WTC11 (cell line): ENCODE measurements around the gene STAP2. TPM values are rescaled to one million over a fixed set of nuclear protein-coding genes. Genes with fewer than 3 reads are reported as not detected.

Source experiments
- ATAC-seq: fragments of 200-7000 bp; cut with Tn5 transposase; 2 replicates; pipeline ENCODE4 v1.10.0; 2021; ENCODE audit warnings: mild to moderate bottlenecking, moderate library complexity
- CTCF ChIA-PET: fragments of 300-600 bp; sonication (Branson Sonifier 250); formaldehyde crosslinking; loops from one replicate; lab custom pipeline; 2021; ENCODE audit warnings: antibody characterized with exemption; lab: Charles Lee
- POLR2A ChIA-PET: fragments of 350-600 bp; sonication (Branson Sonifier 250); formaldehyde crosslinking; loops from one replicate; lab custom pipeline; 2021; ENCODE audit warnings: antibody characterized with exemption; lab: Charles Lee
- DNase-seq: peaks from one replicate; pipeline ENCODE4 v3.0.0; 2021; ENCODE audit warnings: low spot score
- H3K27ac Mint-ChIP-seq: 2 replicates; pipeline ENCODE4 v1.8.0; 2021; ENCODE audit warnings: mixed read lengths
- H3K27me3 Mint-ChIP-seq: 2 replicates; pipeline ENCODE4 v1.8.0; 2021; ENCODE audit warnings: low read depth, mild to moderate bottlenecking, moderate library complexity, mixed read lengths
- H3K36me3 Mint-ChIP-seq: 2 replicates; pipeline ENCODE4 v1.8.0; 2021; ENCODE audit warnings: mixed read lengths
- H3K4me1 Mint-ChIP-seq: 2 replicates; pipeline ENCODE4 v1.8.0; 2022; ENCODE audit warnings: mixed read lengths
- H3K4me3 Mint-ChIP-seq: 2 replicates; pipeline ENCODE4 v1.8.0; 2021; ENCODE audit warnings: mild to moderate bottlenecking, moderate library complexity, mixed read lengths
- H3K9me3 Mint-ChIP-seq: 2 replicates; pipeline ENCODE4 v1.8.0; 2021; ENCODE audit warnings: mixed read lengths
- EMX1 ChIP-seq: fragments of 250-450 bp; sonication (Bioruptor Pico); IDR thresholded peaks from 2 replicates; pipeline ENCODE4 v1.8.0; 2021; ENCODE audit warnings: mild to moderate bottlenecking
- GTF2I ChIP-seq: fragments of 250-450 bp; sonication (Bioruptor Pico); conservative IDR thresholded peaks from 2 replicates; pipeline ENCODE4 v1.4.0; 2021; ENCODE audit warnings: mild to moderate bottlenecking
- HMGA2 ChIP-seq: fragments of 250-450 bp; sonication (Bioruptor Pico); IDR thresholded peaks from 2 replicates; pipeline ENCODE4 v1.4.0; 2021; ENCODE audit warnings: mild to moderate bottlenecking, moderate library complexity
- NFE2L1 ChIP-seq: sonication (generic); formaldehyde crosslinking; IDR thresholded peaks from 2 replicates; pipeline ENCODE4 v1.8.1; 2023; ENCODE audit warnings: missing genetic modification reagents
- NR2C2 ChIP-seq: sonication (generic); formaldehyde crosslinking; IDR thresholded peaks from 2 replicates; pipeline ENCODE4 v1.8.0; 2022; ENCODE audit warnings: mild to moderate bottlenecking, missing genetic modification reagents
- RORB ChIP-seq: fragments of 250-450 bp; sonication (Bioruptor Pico); IDR thresholded peaks from 2 replicates; pipeline ENCODE4 v1.9.0; 2021; ENCODE audit warnings: mild to moderate bottlenecking
- TEAD1 ChIP-seq: sonication (generic); formaldehyde crosslinking; IDR thresholded peaks from 2 replicates; pipeline ENCODE4 v1.8.0; 2022; ENCODE audit warnings: mild to moderate bottlenecking, missing genetic modification reagents
- TP53 ChIP-seq: sonication (generic); formaldehyde crosslinking; IDR thresholded peaks from 2 replicates; pipeline ENCODE4 v1.8.1; 2023; ENCODE audit warnings: mild to moderate bottlenecking, missing genetic modification reagents
- ZNF263 ChIP-seq: sonication (generic); formaldehyde crosslinking; IDR thresholded peaks from 2 replicates; pipeline ENCODE4 v1.8.1; 2022; ENCODE audit warnings: low read depth, mild to moderate bottlenecking, moderate library complexity, missing genetic modification reagents
- ZNF396 ChIP-seq: fragments of 250-450 bp; sonication (Bioruptor Pico); IDR thresholded peaks from 2 replicates; pipeline ENCODE4 v1.8.0; 2021; ENCODE audit warnings: mild to moderate bottlenecking, moderate library complexity, borderline replicate concordance
- total RNA-seq: library from RNA; stranded (reverse); gene quantifications from 3 replicates; pipeline ENCODE4 v1.2.3, GENCODE V29; 2021
- TF ChIP-seq, protein P1 (sequence below): sonication (generic); formaldehyde crosslinking; IDR thresholded peaks from 2 replicates; pipeline ENCODE4 v1.8.1; 2023; ENCODE audit warnings: mild to moderate bottlenecking, missing genetic modification reagents
- TF ChIP-seq, protein P2 (sequence below): sonication (generic); formaldehyde crosslinking; IDR thresholded peaks from 2 replicates; pipeline ENCODE4 v1.8.1; 2023; ENCODE audit warnings: mild to moderate bottlenecking, missing genetic modification reagents
- TF ChIP-seq, protein P3 (sequence below): fragments of 250-450 bp; sonication (Bioruptor Pico); IDR thresholded peaks from 2 replicates; pipeline ENCODE4 v1.9.0; 2021; ENCODE audit warnings: mild to moderate bottlenecking
- TF ChIP-seq, protein P4 (sequence below): sonication (generic); formaldehyde crosslinking; conservative IDR thresholded peaks from 2 replicates; pipeline ENCODE4 v1.8.1; 2022; ENCODE audit warnings: mild to moderate bottlenecking, missing genetic modification reagents
- TF ChIP-seq, protein P5 (sequence below): sonication (generic); formaldehyde crosslinking; IDR thresholded peaks from 2 replicates; pipeline ENCODE4 v1.8.1; 2023; ENCODE audit warnings: mild to moderate bottlenecking, missing genetic modification reagents, moderate library complexity
- TF ChIP-seq, protein P6 (sequence below): fragments of 200-600 bp; IDR thresholded peaks from 2 replicates; pipeline ENCODE4 v1.8.0; 2022; ENCODE audit warnings: antibody characterized with exemption

The STAP2 gene
- total RNA-seq, 1 experiment from 2014 or later, result 18.2 TPM

DNA sequence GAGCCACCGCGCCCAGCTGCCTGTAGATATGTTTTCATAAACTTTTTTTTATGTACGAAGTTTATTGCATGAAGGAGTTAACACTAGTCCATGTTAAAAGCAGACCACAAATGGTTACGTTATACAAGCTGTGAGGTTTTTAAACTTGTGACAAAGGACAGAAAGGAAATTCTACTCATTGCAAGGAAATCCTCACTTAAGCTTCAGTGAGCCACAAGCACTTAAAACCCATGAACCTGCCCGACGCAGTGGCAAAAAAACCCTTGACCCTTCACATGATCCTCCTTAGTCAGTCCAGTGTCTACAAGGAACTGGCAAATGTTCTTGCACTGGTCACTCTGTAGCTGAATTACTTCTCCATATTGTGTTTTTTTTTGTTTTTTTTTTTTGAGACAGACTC is 8.9 kb upstream of the STAP2 start:
- TF ChIP-seq RORB (CRISPR knock-in tag), result no peak
- TF ChIP-seq EMX1 (CRISPR knock-in tag), result no peak
- TF ChIP-seq, protein P1, sequence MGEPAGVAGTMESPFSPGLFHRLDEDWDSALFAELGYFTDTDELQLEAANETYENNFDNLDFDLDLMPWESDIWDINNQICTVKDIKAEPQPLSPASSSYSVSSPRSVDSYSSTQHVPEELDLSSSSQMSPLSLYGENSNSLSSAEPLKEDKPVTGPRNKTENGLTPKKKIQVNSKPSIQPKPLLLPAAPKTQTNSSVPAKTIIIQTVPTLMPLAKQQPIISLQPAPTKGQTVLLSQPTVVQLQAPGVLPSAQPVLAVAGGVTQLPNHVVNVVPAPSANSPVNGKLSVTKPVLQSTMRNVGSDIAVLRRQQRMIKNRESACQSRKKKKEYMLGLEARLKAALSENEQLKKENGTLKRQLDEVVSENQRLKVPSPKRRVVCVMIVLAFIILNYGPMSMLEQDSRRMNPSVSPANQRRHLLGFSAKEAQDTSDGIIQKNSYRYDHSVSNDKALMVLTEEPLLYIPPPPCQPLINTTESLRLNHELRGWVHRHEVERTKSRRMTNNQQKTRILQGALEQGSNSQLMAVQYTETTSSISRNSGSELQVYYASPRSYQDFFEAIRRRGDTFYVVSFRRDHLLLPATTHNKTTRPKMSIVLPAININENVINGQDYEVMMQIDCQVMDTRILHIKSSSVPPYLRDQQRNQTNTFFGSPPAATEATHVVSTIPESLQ (CRISPR knock-in tag), result no peak
- no peak for TF ChIP-seq NFE2L1 (CRISPR knock-in tag)
- TF ChIP-seq, protein P2, sequence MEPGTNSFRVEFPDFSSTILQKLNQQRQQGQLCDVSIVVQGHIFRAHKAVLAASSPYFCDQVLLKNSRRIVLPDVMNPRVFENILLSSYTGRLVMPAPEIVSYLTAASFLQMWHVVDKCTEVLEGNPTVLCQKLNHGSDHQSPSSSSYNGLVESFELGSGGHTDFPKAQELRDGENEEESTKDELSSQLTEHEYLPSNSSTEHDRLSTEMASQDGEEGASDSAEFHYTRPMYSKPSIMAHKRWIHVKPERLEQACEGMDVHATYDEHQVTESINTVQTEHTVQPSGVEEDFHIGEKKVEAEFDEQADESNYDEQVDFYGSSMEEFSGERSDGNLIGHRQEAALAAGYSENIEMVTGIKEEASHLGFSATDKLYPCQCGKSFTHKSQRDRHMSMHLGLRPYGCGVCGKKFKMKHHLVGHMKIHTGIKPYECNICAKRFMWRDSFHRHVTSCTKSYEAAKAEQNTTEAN (CRISPR knock-in tag), result no peak
- no peak for TF ChIP-seq TEAD1 (CRISPR knock-in tag)
- TF ChIP-seq ZNF263 (CRISPR knock-in tag), result no peak
- TF ChIP-seq HMGA2, result no peak
- no peak for TF ChIP-seq ZNF396 (CRISPR knock-in tag)
- TF ChIP-seq, protein P3, sequence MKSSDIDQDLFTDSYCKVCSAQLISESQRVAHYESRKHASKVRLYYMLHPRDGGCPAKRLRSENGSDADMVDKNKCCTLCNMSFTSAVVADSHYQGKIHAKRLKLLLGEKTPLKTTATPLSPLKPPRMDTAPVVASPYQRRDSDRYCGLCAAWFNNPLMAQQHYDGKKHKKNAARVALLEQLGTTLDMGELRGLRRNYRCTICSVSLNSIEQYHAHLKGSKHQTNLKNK (CRISPR knock-in tag), result no peak
- TF ChIP-seq, protein P4, sequence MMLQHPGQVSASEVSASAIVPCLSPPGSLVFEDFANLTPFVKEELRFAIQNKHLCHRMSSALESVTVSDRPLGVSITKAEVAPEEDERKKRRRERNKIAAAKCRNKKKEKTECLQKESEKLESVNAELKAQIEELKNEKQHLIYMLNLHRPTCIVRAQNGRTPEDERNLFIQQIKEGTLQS (CRISPR knock-in tag), result no peak
- TF ChIP-seq GTF2I, result no peak
- DNase-seq, result no peak
- Mint-ChIP-seq H3K4me3 (no peak overlapping the region), H3K27me3 (peaks cover 4% of the 10 kb centered on the region; the same call in 1 of the 2 replicates), H3K36me3 (peaks cover 23% of the 10 kb centered on the region), H3K9me3 (no peaks in the 10 kb centered on the region), H3K27ac (no peak overlapping the region), H3K4me1 (peaks cover 2% of the 10 kb centered on the region; the same call in 1 of the 2 replicates)
- CTCF ChIA-PET, result interaction anchor here (0.6 to 5.7 kb wide), 3 partner anchors 53 to 81 kb away, joined by 4 to 111 read pairs (median 5); partner anchors contain the start of gene SH3GL1
- POLR2A ChIA-PET, result no interaction called here
- ATAC-seq, result no peak

DNA sequence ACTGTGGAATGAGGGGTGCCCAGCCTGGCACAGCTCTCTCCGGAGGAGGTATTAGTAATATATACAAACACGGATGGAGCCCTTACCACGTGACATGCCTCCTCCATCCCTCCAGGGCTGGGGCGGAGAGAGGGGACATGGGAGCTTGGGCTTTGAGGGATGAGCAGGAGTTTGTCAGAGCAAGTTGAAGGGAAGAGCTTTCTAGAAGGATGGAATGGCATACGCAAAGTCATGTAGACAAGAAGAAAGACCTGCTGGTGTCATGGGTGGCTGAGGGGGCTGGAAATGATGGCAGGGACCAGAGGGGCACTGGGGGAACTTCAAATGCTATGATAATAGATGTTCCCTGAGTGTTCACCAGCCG is 7.4 kb upstream of the STAP2 start:
- ChIA-PET POLR2A (interaction anchor here (0.6 kb wide), 1 partner anchor 36 kb away, joined by 3 read pairs; no protein-coding TSS in a partner anchor), CTCF (interaction anchor here (5.7 kb wide), 1 partner anchor 79 kb away, joined by 111 read pairs; no protein-coding TSS in a partner anchor)
- no peak overlapping the region for H3K4me3 Mint-ChIP-seq
- H3K27ac Mint-ChIP-seq, result no peak overlapping the region
- no peak for TF ChIP-seq NR2C2 (CRISPR knock-in tag)
- TF ChIP-seq, protein P5, sequence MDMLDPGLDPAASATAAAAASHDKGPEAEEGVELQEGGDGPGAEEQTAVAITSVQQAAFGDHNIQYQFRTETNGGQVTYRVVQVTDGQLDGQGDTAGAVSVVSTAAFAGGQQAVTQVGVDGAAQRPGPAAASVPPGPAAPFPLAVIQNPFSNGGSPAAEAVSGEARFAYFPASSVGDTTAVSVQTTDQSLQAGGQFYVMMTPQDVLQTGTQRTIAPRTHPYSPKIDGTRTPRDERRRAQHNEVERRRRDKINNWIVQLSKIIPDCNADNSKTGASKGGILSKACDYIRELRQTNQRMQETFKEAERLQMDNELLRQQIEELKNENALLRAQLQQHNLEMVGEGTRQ, result no peak
- TF ChIP-seq, protein P6, sequence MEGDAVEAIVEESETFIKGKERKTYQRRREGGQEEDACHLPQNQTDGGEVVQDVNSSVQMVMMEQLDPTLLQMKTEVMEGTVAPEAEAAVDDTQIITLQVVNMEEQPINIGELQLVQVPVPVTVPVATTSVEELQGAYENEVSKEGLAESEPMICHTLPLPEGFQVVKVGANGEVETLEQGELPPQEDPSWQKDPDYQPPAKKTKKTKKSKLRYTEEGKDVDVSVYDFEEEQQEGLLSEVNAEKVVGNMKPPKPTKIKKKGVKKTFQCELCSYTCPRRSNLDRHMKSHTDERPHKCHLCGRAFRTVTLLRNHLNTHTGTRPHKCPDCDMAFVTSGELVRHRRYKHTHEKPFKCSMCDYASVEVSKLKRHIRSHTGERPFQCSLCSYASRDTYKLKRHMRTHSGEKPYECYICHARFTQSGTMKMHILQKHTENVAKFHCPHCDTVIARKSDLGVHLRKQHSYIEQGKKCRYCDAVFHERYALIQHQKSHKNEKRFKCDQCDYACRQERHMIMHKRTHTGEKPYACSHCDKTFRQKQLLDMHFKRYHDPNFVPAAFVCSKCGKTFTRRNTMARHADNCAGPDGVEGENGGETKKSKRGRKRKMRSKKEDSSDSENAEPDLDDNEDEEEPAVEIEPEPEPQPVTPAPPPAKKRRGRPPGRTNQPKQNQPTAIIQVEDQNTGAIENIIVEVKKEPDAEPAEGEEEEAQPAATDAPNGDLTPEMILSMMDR, result no peak
- no peak for TF ChIP-seq TP53 (CRISPR knock-in tag)
- H3K27me3 Mint-ChIP-seq, result peaks cover 4% of the 10 kb centered on the region; the same call in 1 of the 2 replicates
- peaks cover 5% of the 10 kb centered on the region; the same call in 1 of the 2 replicates for H3K4me1 Mint-ChIP-seq
- no peaks in the 10 kb centered on the region for H3K9me3 Mint-ChIP-seq
- ATAC-seq, result no peak
- H3K36me3 Mint-ChIP-seq, result peaks cover 23% of the 10 kb centered on the region
- no peak for DNase-seq
